ENCODE results near the gene CRIP1.

- TF ChIP-seq, protein P1, sequence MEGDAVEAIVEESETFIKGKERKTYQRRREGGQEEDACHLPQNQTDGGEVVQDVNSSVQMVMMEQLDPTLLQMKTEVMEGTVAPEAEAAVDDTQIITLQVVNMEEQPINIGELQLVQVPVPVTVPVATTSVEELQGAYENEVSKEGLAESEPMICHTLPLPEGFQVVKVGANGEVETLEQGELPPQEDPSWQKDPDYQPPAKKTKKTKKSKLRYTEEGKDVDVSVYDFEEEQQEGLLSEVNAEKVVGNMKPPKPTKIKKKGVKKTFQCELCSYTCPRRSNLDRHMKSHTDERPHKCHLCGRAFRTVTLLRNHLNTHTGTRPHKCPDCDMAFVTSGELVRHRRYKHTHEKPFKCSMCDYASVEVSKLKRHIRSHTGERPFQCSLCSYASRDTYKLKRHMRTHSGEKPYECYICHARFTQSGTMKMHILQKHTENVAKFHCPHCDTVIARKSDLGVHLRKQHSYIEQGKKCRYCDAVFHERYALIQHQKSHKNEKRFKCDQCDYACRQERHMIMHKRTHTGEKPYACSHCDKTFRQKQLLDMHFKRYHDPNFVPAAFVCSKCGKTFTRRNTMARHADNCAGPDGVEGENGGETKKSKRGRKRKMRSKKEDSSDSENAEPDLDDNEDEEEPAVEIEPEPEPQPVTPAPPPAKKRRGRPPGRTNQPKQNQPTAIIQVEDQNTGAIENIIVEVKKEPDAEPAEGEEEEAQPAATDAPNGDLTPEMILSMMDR (IDR thresholded peaks at IDR 0.05; ENCODE audit: low read length), result no peak
- TF ChIP-seq EZH2 (optimal IDR thresholded peaks at IDR 0.05; ENCODE audit: low read depth, low read length), result no peak
Observed at GRCh38 chr14:105480199-105480746, 6.4 kb upstream of the CRIP1 start.

Measured in MM.1S (cell line).